SU-DHL-6 (cell line): ENCODE results near the gene RSPO1.

ENCODE experiments used
- H2AFZ ChIP-seq: fragments of 200-600 bp; sonication (generic); 2 replicates; pipeline ENCODE4 v1.6.1; 2014; ENCODE audit warnings: low read depth, mild to moderate bottlenecking, moderate library complexity, mixed read lengths, antibody characterized with exemption, low read length; ENCODE audit not compliant: severe bottlenecking
- H3F3A ChIP-seq: fragments of 200-600 bp; shearing (Covaris generic); 2 replicates; pipeline ENCODE4 v1.6.0; 2016; ENCODE audit warnings: antibody characterized with exemption, mild to moderate bottlenecking; ENCODE audit not compliant: insufficient read depth
- H3K27ac ChIP-seq: fragments of 200-600 bp; sonication (generic); 2 replicates; pipeline ENCODE4 v1.5.1; 2016; ENCODE audit warnings: low read depth, mild to moderate bottlenecking, low read length, moderate library complexity, mixed read lengths
- H3K27me3 ChIP-seq: fragments of 200-600 bp; sonication (generic), shearing (Covaris generic); 2 replicates; pipeline ENCODE4 v1.6.0; 2014; ENCODE audit warnings: mild to moderate bottlenecking, low read length
- H3K36me3 ChIP-seq: fragments of 200-600 bp; sonication (generic); 2 replicates; pipeline ENCODE4 v1.6.1; 2014; ENCODE audit warnings: mild to moderate bottlenecking, low read length, mixed read lengths
- H3K4me2 ChIP-seq: fragments of 300-600, 200-600 bp; shearing (Covaris generic), sonication (generic); 2 replicates; pipeline ENCODE4 v1.6.0; 2014; ENCODE audit warnings: low read length, low read depth, mild to moderate bottlenecking; ENCODE audit not compliant: poor library complexity, severe bottlenecking
- H3K4me3 ChIP-seq: fragments of 200-600 bp; sonication (generic); 2 replicates; pipeline ENCODE4 v1.5.1; 2014; ENCODE audit warnings: antibody characterized with exemption, low read length, mild to moderate bottlenecking, mixed read lengths; ENCODE audit not compliant: insufficient read depth, poor library complexity, severe bottlenecking
- H3K79me2 ChIP-seq: fragments of 200-600 bp; sonication (generic); 2 replicates; pipeline ENCODE4 v1.6.1; 2014; ENCODE audit warnings: mild to moderate bottlenecking, low read length, moderate library complexity; ENCODE audit not compliant: insufficient read depth
- H3K9ac ChIP-seq: fragments of 200-600 bp; sonication (generic); 2 replicates; pipeline ENCODE4 v1.7.0; 2014; ENCODE audit warnings: mild to moderate bottlenecking, low read length
- H3K9me2 ChIP-seq: fragments of 200-600 bp; sonication (generic); replicated peaks from 2 replicates; pipeline ENCODE4 v1.6.1; 2014; ENCODE audit warnings: low read length; ENCODE audit not compliant: insufficient read depth
- H3K9me3 ChIP-seq: fragments of 200-600 bp; sonication (generic); 2 replicates; pipeline ENCODE4 v1.6.1; 2014; ENCODE audit warnings: low read length, mixed read lengths; ENCODE audit not compliant: insufficient read depth
- H4K20me1 ChIP-seq: fragments of 200-600 bp; sonication (generic); 2 replicates; pipeline ENCODE4 v1.6.1; 2014; ENCODE audit warnings: low read depth, mild to moderate bottlenecking, antibody characterized with exemption, low read length, moderate library complexity, mixed read lengths
- CTCF ChIP-seq: fragments of 200-600 bp; sonication (generic); IDR thresholded peaks from one replicate; pipeline ENCODE4 v1.5.1; 2017; ENCODE audit warnings: antibody characterized with exemption, mild to moderate bottlenecking, low read length, moderate library complexity; ENCODE audit not compliant: insufficient read depth, poor library complexity, severe bottlenecking
- EZH2phosphoT487 ChIP-seq: fragments of 200-600 bp; sonication (generic), shearing (Covaris generic); conservative IDR thresholded peaks from 2 replicates; pipeline ENCODE4 v1.6.1; 2018; ENCODE audit warnings: mild to moderate bottlenecking, antibody characterized with exemption, low read length, moderate library complexity, mixed read lengths

RSPO1 gene

GRCh38 chr1:37666241-37666867, 31.7 kb upstream of the RSPO1 start:
- Histone ChIP-seq H3K4me2 (no peak overlapping the region), H4K20me1 (no peaks in the 10 kb centered on the region), H3K27me3 (no peaks in the 10 kb centered on the region), H3K4me3 (no peak overlapping the region), H3K9ac (no peak overlapping the region), H3K79me2 (no peaks in the 10 kb centered on the region), H3K27ac (no peak overlapping the region), H2AFZ (no peak overlapping the region), H3F3A (no peaks in the 10 kb centered on the region), H3K36me3 (no peaks in the 10 kb centered on the region), H3K9me2 (no peaks in the 10 kb centered on the region), H3K9me3 (no peaks in the 10 kb centered on the region)
- TF ChIP-seq CTCF (no peak), EZH2phosphoT487 (no peak)

GRCh38 chr1:37663426-37664000, 28.8 kb upstream of the RSPO1 start:
- Histone ChIP-seq H3K4me3 (no peak overlapping the region), H3K79me2 (no peaks in the 10 kb centered on the region), H4K20me1 (no peaks in the 10 kb centered on the region), H2AFZ (no peak overlapping the region), H3K9me2 (no peaks in the 10 kb centered on the region), H3K27me3 (no peaks in the 10 kb centered on the region), H3K27ac (no peak overlapping the region), H3K4me2 (no peak overlapping the region), H3K9me3 (no peaks in the 10 kb centered on the region), H3K36me3 (no peaks in the 10 kb centered on the region), H3F3A (no peaks in the 10 kb centered on the region), H3K9ac (no peak overlapping the region)
- TF ChIP-seq CTCF (no peak), EZH2phosphoT487 (no peak)

- TF ChIP-seq EZH2phosphoT487 (no peak), CTCF (no peak)
- no peak overlapping the region for H3K4me3 ChIP-seq
- no peaks in the 10 kb centered on the region for H3K9me2 ChIP-seq
- H3K36me3 ChIP-seq, result no peaks in the 10 kb centered on the region
- H3K9ac ChIP-seq, result no peak overlapping the region
- H3K27ac ChIP-seq, result no peak overlapping the region
- no peaks in the 10 kb centered on the region for H3F3A ChIP-seq
- H3K27me3 ChIP-seq, result no peaks in the 10 kb centered on the region
- no peaks in the 10 kb centered on the region for H3K79me2 ChIP-seq
- no peak overlapping the region for H3K4me2 ChIP-seq
- no peaks in the 10 kb centered on the region for H4K20me1 ChIP-seq
- H3K9me3 ChIP-seq, result no peaks in the 10 kb centered on the region
- no peak overlapping the region for H2AFZ ChIP-seq
Measured at GRCh38 chr1:37662031-37662755, 27.5 kb upstream of the RSPO1 start.
